BLaER1 treated with 17β-estradiol and CSF1 and Interleukin-3, amounts not matched to agents 10 nM and 100 nM (cell line): Measurements from ENCODE around the gene ARHGAP40.

Source experiments
- H3K27ac ChIP-seq, 11 experiments: shearing (Covaris generic); formaldehyde crosslinking; 2 replicates each; pipeline ENCODE4 v1.8.1; 2022
- H3K27me3 ChIP-seq, 11 experiments: shearing (Covaris generic); formaldehyde crosslinking; 2 replicates each; pipeline ENCODE4 v1.8.1; 2022
- H3K36me3 ChIP-seq, 11 experiments: shearing (Covaris generic); formaldehyde crosslinking; 2 replicates each; pipeline ENCODE4 v1.8.1; 2022
- H3K4me1 ChIP-seq, 10 experiments: shearing (Covaris generic); formaldehyde crosslinking; 2 replicates each; pipeline ENCODE4 v1.8.1; 2022
- H3K4me2 ChIP-seq, 11 experiments: shearing (Covaris generic); formaldehyde crosslinking; 2 replicates each; pipeline ENCODE4 v1.8.1; 2022
- H3K4me3 ChIP-seq, 10 experiments: shearing (Covaris generic); formaldehyde crosslinking; 2 replicates each; pipeline ENCODE4 v1.8.1; 2022
- H3K9ac ChIP-seq, 11 experiments: shearing (Covaris generic); formaldehyde crosslinking; 2 replicates each; pipeline ENCODE4 v1.8.1; 2022
- H3K9me3 ChIP-seq, 11 experiments: shearing (Covaris generic); formaldehyde crosslinking; replicated peaks in 1 of 11; 2 replicates each; pipeline ENCODE4 v1.8.1; 2022
- H4K20me1 ChIP-seq, 11 experiments: shearing (Covaris generic); formaldehyde crosslinking; 2 replicates each; pipeline ENCODE4 v1.8.1; 2022
- Cebpa-rat ChIP-seq, 11 experiments: shearing (Covaris generic); IDR thresholded peaks; 2 replicates each; pipeline ENCODE4 v1.8.1; 2022

The ARHGAP40 gene

DNA sequence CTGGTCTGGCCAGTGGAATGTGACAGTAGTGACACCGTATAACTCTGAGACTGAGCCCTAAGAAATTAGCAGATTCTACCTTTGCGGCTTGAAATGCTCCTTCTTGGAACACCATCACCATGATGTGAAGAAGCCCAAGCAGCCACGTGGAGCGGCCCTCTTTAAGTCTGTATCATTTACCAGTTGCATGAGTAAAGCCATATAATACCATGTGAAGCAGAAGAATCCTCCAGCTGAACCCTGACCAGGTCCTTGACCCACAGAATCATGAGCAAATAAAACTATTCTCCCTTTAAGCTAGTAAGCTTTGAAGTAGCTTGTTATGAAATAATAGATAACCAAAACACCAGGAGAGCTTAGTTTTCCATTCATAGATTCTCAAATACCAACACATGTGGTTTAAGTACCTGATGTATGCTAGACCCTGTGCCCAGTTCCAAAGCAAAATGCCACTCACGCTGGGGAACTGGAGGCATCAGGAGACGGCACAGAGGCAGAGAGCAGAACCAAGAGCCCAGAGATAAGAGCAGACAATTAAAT lies 65.9 kb downstream of the ARHGAP40 start:
- H4K20me1 ChIP-seq = no peaks in the 10 kb centered on the region; a peak in 1 of 22 replicates
- peaks cover 0 to 20% (median 12%) of the 10 kb centered on the region in 10 experiments; a peak in 15 of 20 replicates for H3K4me1 ChIP-seq
- H3K27ac ChIP-seq = no peak overlapping the region
- H3K27me3 ChIP-seq = no peaks in the 10 kb centered on the region
- H3K9me3 ChIP-seq = no peaks in the 10 kb centered on the region
- no peaks in the 10 kb centered on the region for H3K36me3 ChIP-seq
- no peak overlapping the region for H3K4me2 ChIP-seq
- no peak overlapping the region for H3K9ac ChIP-seq
- TF ChIP-seq Cebpa-rat (IDR thresholded peaks at IDR 0.05) = no peak
- no peak overlapping the region for H3K4me3 ChIP-seq

DNA sequence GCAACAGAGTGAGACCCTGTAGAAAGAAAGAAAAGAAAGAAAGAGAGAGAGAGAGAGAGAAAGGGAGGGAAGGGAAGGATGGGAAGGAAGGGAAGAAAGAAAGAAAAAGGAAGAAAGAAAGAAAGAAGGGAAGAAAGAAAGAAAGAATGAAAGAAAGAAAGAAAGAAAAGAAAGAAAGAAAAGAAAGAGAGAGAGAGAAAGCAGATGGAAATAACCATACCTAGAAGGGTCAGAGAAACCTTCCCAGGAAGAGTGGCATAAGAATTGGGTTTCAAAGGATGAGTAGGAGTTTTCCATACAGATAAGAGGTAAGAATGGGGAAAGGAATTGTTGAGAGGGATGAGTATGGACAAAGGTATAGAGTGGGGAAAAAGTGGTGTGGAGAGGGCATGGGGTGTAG lies 68.1 kb downstream of the ARHGAP40 start:
- Histone ChIP-seq H3K4me1 (peaks cover 8 to 38% (median 29%) of the 10 kb centered on the region in 10 experiments), H3K9ac (no peak overlapping the region), H3K27ac (no peak overlapping the region), H3K4me2 (no peak overlapping the region), H3K9me3 (no peaks in the 10 kb centered on the region), H3K36me3 (no peaks in the 10 kb centered on the region), H3K4me3 (no peak overlapping the region), H3K27me3 (no peaks in the 10 kb centered on the region), H4K20me1 (no peaks in the 10 kb centered on the region; a peak in 1 of 22 replicates)
- no peak for TF ChIP-seq Cebpa-rat (IDR thresholded peaks at IDR 0.05)

DNA sequence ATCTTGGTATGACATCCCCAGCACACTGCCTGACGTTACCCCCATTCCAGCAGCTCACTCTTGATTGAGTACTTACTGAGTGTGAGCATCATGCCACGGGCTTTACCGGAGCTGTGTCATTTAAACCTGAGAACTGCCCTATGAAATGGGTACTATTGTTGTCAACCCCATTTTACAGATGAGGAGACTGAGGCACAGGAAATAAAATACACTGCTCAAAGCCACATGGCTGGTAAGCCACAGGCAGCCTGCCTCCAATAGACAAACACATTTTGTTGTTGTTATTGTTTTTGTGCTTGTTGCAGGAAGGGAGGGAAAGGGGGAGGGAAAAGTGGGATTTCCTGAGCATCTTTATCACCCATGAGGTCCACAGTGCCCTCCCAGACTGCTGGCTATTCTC lies 69.2 kb downstream of the ARHGAP40 start:
- Histone ChIP-seq H3K36me3 (no peaks in the 10 kb centered on the region), H3K4me2 (peak overlapping the region in 8 of 11 experiments; percentile 14 to 57 (median 40); a peak in 15 of 22 replicates), H3K27me3 (no peaks in the 10 kb centered on the region), H3K9ac (0 out of 22 replicates have a peak overlapping the region, but pooled peaks of 1 of the 11 experiments have one; percentile 27), H3K27ac (0 out of 22 replicates have a peak overlapping the region, but pooled peaks of 1 of the 11 experiments have one; percentile 11), H3K4me1 (peaks cover 8 to 40% (median 30%) of the 10 kb centered on the region in 10 experiments), H3K9me3 (no peaks in the 10 kb centered on the region), H3K4me3 (no peak overlapping the region), H4K20me1 (no peaks in the 10 kb centered on the region)
- TF ChIP-seq Cebpa-rat (IDR thresholded peaks at IDR 0.05) = no peak

DNA sequence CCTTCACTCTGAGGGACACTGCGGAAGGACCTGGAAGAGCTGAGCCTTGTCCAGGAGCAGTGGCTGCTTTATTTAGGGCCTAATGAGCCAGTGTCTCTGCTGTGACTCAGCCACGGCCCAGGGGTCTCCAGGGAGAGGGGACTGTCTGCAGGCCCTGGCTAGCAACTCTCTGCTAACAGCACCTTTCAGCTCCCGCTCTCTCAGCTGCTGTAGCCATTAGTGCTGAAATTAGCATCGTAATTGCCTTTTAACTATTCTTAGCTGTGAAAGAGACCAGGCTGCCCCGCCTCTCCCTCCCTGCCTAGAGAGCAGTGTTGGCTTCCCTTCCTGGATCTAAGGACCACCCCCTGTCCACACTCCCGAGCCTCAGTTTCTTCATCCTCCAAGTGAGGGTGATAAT lies 69.6 kb downstream of the ARHGAP40 start:
- peaks cover 8 to 40% (median 30%) of the 10 kb centered on the region in 10 experiments for H3K4me1 ChIP-seq
- peak overlapping the region in 8 of 11 experiments; percentile 14 to 57 (median 40); a peak in 15 of 22 replicates for H3K4me2 ChIP-seq
- no peak overlapping the region for H3K4me3 ChIP-seq
- H3K36me3 ChIP-seq = no peaks in the 10 kb centered on the region
- H3K9ac ChIP-seq = 0 out of 22 replicates have a peak overlapping the region, but pooled peaks of 1 of the 11 experiments have one; percentile 27
- H4K20me1 ChIP-seq = no peaks in the 10 kb centered on the region; a peak in 1 of 22 replicates
- H3K27ac ChIP-seq = 0 out of 22 replicates have a peak overlapping the region, but pooled peaks of 2 of the 11 experiments have one; percentile 4 to 11
- no peaks in the 10 kb centered on the region for H3K27me3 ChIP-seq
- H3K9me3 ChIP-seq = no peaks in the 10 kb centered on the region
- no peak for TF ChIP-seq Cebpa-rat (IDR thresholded peaks at IDR 0.05)

DNA sequence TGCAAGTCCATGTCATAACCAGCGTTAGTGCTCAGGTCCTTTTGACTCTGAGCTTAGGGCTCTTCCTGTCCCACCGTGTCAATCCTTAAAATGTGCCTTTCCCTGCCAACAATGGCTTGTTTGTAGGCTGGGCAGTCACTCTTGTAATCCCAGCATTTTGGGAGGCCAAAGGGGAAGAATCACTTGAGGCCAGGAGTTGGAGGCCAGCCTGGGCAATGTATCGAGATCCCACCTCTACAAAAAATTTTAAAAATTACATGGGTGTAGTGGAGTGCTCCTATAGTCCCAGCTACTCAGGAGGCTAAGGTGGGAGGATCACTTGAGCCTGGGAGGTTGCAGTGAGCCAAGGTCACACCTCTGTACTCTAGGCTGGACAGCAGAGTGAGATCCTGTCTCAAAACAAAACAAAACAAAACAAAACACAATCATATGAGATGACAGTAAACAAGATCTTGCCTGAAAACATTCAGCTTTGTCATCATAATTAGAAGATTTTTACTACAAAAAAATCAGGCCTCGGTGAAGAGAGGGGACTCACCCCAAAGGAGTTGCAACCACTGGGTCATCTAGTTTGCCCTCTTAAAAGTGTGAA lies 70.2 kb downstream of the ARHGAP40 start:
- no peaks in the 10 kb centered on the region for H3K36me3 ChIP-seq
- H4K20me1 ChIP-seq = no peaks in the 10 kb centered on the region; a peak in 1 of 22 replicates
- H3K27ac ChIP-seq = no peak overlapping the region
- 0 out of 22 replicates have a peak overlapping the region, but pooled peaks of 1 of the 11 experiments have one; percentile 27 for H3K9ac ChIP-seq
- no peaks in the 10 kb centered on the region for H3K27me3 ChIP-seq
- H3K4me2 ChIP-seq = peak overlapping the region in 8 of 11 experiments; percentile 14 to 100 (median 40); a peak in 13 of 22 replicates
- H3K4me1 ChIP-seq = peaks cover 8 to 40% (median 30%) of the 10 kb centered on the region in 10 experiments
- TF ChIP-seq Cebpa-rat (IDR thresholded peaks at IDR 0.05) = no peak
- no peaks in the 10 kb centered on the region for H3K9me3 ChIP-seq
- no peak overlapping the region for H3K4me3 ChIP-seq

DNA sequence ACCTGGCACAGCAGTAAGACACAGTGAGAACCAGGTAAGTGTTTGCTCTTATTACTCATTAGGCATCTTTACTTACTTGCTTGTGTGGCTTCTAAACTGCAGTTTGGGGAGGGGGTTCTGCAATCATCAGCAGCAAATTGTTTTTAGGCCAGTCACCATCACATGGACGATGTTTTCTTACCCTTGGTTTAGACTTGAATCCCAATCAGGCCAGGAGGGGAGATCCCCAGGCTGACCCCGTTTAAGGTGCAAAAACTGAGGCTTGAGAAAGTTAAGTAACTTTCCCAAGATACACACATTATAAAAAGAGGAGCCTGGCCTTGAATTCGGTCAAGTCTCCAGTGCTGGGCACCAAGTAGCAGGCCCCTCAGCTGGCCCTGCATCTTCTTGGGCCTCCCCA lies 70.9 kb downstream of the ARHGAP40 start:
- Histone ChIP-seq H3K4me3 (no peak overlapping the region), H3K4me2 (peak overlapping the region in 10 of 11 experiments; percentile 87 to 100 (median 98); a peak in 17 of 22 replicates), H3K4me1 (peaks cover 8 to 40% (median 30%) of the 10 kb centered on the region in 10 experiments), H3K36me3 (no peaks in the 10 kb centered on the region), H3K9ac (no peak overlapping the region), H4K20me1 (no peaks in the 10 kb centered on the region; a peak in 1 of 22 replicates), H3K27ac (0 out of 22 replicates have a peak overlapping the region, but pooled peaks of 1 of the 11 experiments have one; percentile 99), H3K27me3 (no peaks in the 10 kb centered on the region), H3K9me3 (no peaks in the 10 kb centered on the region)
- no peak for TF ChIP-seq Cebpa-rat (IDR thresholded peaks at IDR 0.05)

DNA sequence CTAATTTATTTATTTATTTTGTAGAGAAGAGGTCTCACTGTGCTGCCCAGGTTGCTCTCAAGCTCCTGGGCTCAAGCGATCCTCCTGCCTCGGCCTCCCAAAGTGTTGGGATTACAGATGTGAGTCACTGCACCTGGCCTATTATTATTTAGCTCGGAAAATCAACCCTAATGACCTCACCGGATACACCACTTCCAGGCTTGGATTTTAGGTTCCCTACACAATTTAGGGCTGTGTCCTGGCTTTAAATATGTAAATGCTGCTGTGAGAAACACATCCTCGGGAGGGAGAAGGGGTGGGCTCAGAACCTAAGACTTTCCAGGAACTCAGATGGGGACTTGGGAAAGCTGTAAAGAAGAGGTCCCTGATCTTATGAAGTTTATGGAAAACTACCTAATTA lies 71.7 kb downstream of the ARHGAP40 start:
- no peak for TF ChIP-seq Cebpa-rat (IDR thresholded peaks at IDR 0.05)
- Histone ChIP-seq H3K9ac (peak overlapping the region; percentile 75 to 96 (median 86)), H3K4me3 (peak overlapping the region; percentile 62 to 82 (median 73)), H3K9me3 (no peaks in the 10 kb centered on the region), H3K27ac (peak overlapping the region in 10 of 11 experiments; percentile 70 to 99 (median 91); a peak in 18 of 22 replicates), H3K27me3 (no peaks in the 10 kb centered on the region), H3K36me3 (no peaks in the 10 kb centered on the region), H3K4me2 (peak overlapping the region; percentile 87 to 100 (median 98)), H3K4me1 (peaks cover 8 to 40% (median 30%) of the 10 kb centered on the region in 10 experiments), H4K20me1 (no peaks in the 10 kb centered on the region; a peak in 2 of 22 replicates)

DNA sequence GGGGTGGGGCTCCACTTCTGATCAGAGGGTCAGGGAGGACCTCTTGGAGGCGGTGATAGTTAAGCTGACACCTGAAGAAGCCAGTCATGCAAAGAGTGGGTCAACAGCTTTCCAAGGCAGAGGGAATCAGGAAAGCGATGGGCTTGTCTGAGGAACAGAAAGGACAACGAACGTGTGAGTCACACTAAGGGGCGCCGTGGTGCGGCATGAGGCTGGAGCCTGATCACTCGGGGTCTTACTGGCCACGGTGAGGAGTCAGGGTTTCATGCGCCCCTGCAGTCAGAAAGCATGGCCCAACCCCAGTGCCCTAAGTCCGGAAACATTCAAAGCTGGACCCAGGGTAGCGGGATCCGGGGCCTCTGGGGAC lies 72.1 kb downstream of the ARHGAP40 start:
- no peaks in the 10 kb centered on the region for H3K27me3 ChIP-seq
- peak overlapping the region; percentile 62 to 82 (median 73) for H3K4me3 ChIP-seq

DNA sequence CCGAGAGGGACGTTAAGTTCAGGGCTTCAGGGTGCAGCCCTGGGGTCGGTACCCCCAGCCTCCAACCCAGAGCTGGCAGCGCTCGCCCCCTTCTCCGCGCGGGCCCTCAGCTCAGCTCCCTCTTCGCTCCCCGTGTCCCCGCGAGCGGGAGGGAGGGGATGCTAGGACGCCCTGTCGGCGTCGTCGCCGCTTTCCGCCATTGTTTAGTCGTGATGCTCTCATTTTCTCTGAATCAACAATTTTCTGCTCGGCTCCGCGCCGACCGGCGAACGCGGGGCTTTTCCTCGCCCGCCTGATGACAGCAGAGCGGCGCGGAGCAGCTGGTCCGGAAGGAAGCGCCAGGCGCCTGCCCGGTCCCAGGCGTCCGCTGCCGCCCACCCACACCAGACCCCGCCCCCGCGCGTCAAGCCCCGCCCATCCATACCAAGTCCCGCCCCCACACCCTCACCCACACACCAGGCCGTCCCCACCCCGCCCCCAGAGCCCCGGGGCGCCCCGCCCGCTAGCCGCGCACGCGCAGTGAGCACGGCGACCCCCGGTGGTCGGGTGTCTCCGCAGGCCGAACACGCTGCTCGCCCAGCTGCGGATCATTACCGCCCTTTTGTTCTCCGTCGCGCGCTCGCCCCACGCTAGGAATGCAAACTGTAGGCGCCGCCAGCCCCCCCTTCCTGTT lies 72.6 kb downstream of the ARHGAP40 start:
- Histone ChIP-seq H3K36me3 (no peaks in the 10 kb centered on the region), H4K20me1 (no peaks in the 10 kb centered on the region; a peak in 3 of 22 replicates), H3K27ac (peak overlapping the region; percentile 20 to 99 (median 90); a peak in 21 of 22 replicates), H3K9me3 (no peaks in the 10 kb centered on the region), H3K4me3 (peak overlapping the region; percentile 62 to 82 (median 73)), H3K27me3 (no peaks in the 10 kb centered on the region), H3K9ac (peak overlapping the region; percentile 75 to 96 (median 86)), H3K4me1 (peaks cover 8 to 40% (median 30%) of the 10 kb centered on the region in 10 experiments), H3K4me2 (peak overlapping the region; percentile 87 to 100 (median 98))
- TF ChIP-seq Cebpa-rat (IDR thresholded peaks at IDR 0.05) = no peak

More for the DNA sequence above, 72.1 kb downstream of the ARHGAP40 start:
- Histone ChIP-seq H3K27ac (peak overlapping the region; percentile 20 to 99 (median 90); a peak in 21 of 22 replicates), H3K36me3 (no peaks in the 10 kb centered on the region), H3K9ac (peak overlapping the region; percentile 75 to 96 (median 86)), H3K4me2 (peak overlapping the region; percentile 87 to 100 (median 98)), H3K9me3 (no peaks in the 10 kb centered on the region), H3K4me1 (peaks cover 8 to 40% (median 30%) of the 10 kb centered on the region in 10 experiments), H4K20me1 (no peaks in the 10 kb centered on the region; a peak in 3 of 22 replicates)
- TF ChIP-seq Cebpa-rat (IDR thresholded peaks at IDR 0.05) = no peak
